GM12801 (cell line): ENCODE data around the gene ERF.

ENCODE experiments used
- CTCF ChIP-seq: IDR thresholded peaks from one replicate; pipeline ENCODE4 v1.5.1; 2011; ENCODE audit warnings: control low read depth; ENCODE audit not compliant: insufficient read length; ENCODE audit errors: extremely low read depth

The ERF gene

GRCh38 chr19:42234364-42234763 is 20.6 kb downstream of the ERF start:
- TF ChIP-seq CTCF, result no peak

- TF ChIP-seq CTCF, result no peak
Observed at GRCh38 chr19:42233678-42234292, 21.1 kb downstream of the ERF start.

GRCh38 chr19:42233106-42233505 is 21.8 kb downstream of the ERF start:
- TF ChIP-seq CTCF, result no peak

- TF ChIP-seq CTCF, result no peak
Observed at GRCh38 chr19:42232435-42232834, 22.5 kb downstream of the ERF start.

- TF ChIP-seq CTCF, result no peak
Observed at GRCh38 chr19:42230571-42230970, 24.4 kb downstream of the ERF start.

GRCh38 chr19:42229855-42230351 is 25.0 kb downstream of the ERF start:
- no peak for TF ChIP-seq CTCF

- TF ChIP-seq CTCF, result no peak
Observed at GRCh38 chr19:42229301-42229854, 25.6 kb downstream of the ERF start.
